ENCODE measurements around the gene GABBR2.

GABBR2 gene

DNA sequence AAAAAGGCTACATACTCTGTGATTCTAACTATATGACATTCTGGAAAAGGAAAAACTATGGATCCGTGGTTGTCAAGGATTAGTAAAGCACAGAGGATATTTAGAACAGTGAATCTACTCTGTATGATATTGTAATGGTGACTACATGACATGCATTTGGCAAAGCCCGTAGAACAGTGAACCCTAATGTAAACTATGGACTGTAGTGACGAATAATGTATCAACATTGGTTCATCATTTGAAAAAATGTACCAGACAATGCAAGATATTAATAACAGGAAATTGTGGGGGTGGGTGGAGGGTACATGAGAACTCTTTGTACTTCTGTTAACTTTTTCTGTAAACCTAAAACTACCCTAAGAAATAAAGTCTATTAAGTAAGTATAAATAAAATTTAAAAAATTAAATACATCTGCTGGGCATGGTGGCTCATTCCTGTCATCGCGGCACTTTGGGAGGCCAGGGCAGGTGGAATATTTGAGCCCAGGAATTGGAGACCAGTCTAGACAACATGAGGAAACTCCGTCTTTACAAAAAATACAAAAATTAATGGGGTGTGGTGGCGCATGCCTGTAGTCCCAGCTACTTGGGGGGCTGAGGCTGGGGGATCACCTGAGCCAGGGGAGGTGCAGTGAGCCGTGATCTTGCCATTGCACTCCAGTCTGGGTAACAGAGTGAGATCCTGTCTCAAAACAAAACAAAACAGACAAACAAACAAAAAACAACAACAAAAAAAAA lies 351.6 kb downstream of the GABBR2 start:
- no peaks in the 10 kb centered on the region for H3K9me2 ChIP-seq (replicated peaks; ENCODE audit: insufficient read depth, low read length)
- H3K27me3 ChIP-seq (replicated peaks; ENCODE audit: insufficient read depth, low read length) = no peaks in the 10 kb centered on the region
- no peak overlapping the region for H3K9ac ChIP-seq (ENCODE audit: low read length)
- no peaks in the 10 kb centered on the region for H3F3A ChIP-seq (ENCODE audit: insufficient read depth, low read length)
- H3K4me3 ChIP-seq (ENCODE audit: low read length) = no peak overlapping the region
- no peaks in the 10 kb centered on the region for H3K79me2 ChIP-seq (ENCODE audit: low read length)
- no peak overlapping the region for H3K27ac ChIP-seq (ENCODE audit: low read length)
- H4K20me1 ChIP-seq (ENCODE audit: insufficient read depth, low read length) = no peaks in the 10 kb centered on the region
- no peak for DNase-seq
- H2AFZ ChIP-seq (ENCODE audit: low read length) = no peak overlapping the region
- no peaks in the 10 kb centered on the region for H3K9me3 ChIP-seq (replicated peaks; ENCODE audit: insufficient read depth, low read length)
- TF ChIP-seq, protein P1, sequence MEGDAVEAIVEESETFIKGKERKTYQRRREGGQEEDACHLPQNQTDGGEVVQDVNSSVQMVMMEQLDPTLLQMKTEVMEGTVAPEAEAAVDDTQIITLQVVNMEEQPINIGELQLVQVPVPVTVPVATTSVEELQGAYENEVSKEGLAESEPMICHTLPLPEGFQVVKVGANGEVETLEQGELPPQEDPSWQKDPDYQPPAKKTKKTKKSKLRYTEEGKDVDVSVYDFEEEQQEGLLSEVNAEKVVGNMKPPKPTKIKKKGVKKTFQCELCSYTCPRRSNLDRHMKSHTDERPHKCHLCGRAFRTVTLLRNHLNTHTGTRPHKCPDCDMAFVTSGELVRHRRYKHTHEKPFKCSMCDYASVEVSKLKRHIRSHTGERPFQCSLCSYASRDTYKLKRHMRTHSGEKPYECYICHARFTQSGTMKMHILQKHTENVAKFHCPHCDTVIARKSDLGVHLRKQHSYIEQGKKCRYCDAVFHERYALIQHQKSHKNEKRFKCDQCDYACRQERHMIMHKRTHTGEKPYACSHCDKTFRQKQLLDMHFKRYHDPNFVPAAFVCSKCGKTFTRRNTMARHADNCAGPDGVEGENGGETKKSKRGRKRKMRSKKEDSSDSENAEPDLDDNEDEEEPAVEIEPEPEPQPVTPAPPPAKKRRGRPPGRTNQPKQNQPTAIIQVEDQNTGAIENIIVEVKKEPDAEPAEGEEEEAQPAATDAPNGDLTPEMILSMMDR (IDR thresholded peaks at IDR 0.05; ENCODE audit: low read length) = no peak
- TF ChIP-seq EZH2 (optimal IDR thresholded peaks at IDR 0.05; ENCODE audit: low read depth, low read length) (no peak), EZH2phosphoT487 (IDR thresholded peaks at IDR 0.05; ENCODE audit: low read length) (no peak)
- H3K4me1 ChIP-seq (ENCODE audit: low read length) = no peaks in the 10 kb centered on the region
- no peaks in the 10 kb centered on the region for H3K36me3 ChIP-seq (replicated peaks; ENCODE audit: insufficient read depth, low read length)
- no peak overlapping the region for H3K4me2 ChIP-seq (ENCODE audit: low read depth, low read length)

DNA sequence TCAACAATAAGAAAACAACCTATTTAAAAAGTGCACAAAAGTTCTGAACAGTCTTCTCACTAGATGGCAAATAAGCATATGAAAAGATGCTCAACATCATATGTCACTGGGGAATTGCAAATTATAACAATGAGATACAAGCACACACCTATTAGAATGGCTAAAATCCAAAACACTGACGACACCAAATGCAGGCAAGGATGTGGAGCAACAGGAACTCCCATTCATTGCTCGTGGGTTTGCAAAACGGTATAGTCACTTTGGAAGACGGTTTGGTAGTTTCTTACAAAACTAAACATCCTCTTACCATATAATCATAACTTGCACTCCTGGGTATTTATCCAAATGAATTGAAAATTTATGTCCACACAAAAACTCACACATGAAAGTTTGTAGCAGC lies 352.4 kb downstream of the GABBR2 start:
- no peak for TF ChIP-seq EZH2 (optimal IDR thresholded peaks at IDR 0.05; ENCODE audit: low read depth, low read length)
- TF ChIP-seq, protein P1 (IDR thresholded peaks at IDR 0.05; ENCODE audit: low read length) = no peak
- TF ChIP-seq EZH2phosphoT487 (IDR thresholded peaks at IDR 0.05; ENCODE audit: low read length) = no peak
- H4K20me1 ChIP-seq (ENCODE audit: insufficient read depth, low read length) = no peaks in the 10 kb centered on the region
- H3K79me2 ChIP-seq (ENCODE audit: low read length) = no peaks in the 10 kb centered on the region
- no peak overlapping the region for H2AFZ ChIP-seq (ENCODE audit: low read length)
- no peaks in the 10 kb centered on the region for H3K36me3 ChIP-seq (replicated peaks; ENCODE audit: insufficient read depth, low read length)
- H3K4me2 ChIP-seq (ENCODE audit: low read depth, low read length) = no peak overlapping the region
- DNase-seq = no peak
- no peaks in the 10 kb centered on the region for H3F3A ChIP-seq (ENCODE audit: insufficient read depth, low read length)
- H3K9me3 ChIP-seq (replicated peaks; ENCODE audit: insufficient read depth, low read length) = no peaks in the 10 kb centered on the region
- no peak overlapping the region for H3K27ac ChIP-seq (ENCODE audit: low read length)
- H3K9ac ChIP-seq (ENCODE audit: low read length) = no peak overlapping the region
- no peaks in the 10 kb centered on the region for H3K9me2 ChIP-seq (replicated peaks; ENCODE audit: insufficient read depth, low read length)
- no peaks in the 10 kb centered on the region for H3K27me3 ChIP-seq (replicated peaks; ENCODE audit: insufficient read depth, low read length)
- H3K4me1 ChIP-seq (ENCODE audit: low read length) = no peaks in the 10 kb centered on the region
- no peak overlapping the region for H3K4me3 ChIP-seq (ENCODE audit: low read length)

DNA sequence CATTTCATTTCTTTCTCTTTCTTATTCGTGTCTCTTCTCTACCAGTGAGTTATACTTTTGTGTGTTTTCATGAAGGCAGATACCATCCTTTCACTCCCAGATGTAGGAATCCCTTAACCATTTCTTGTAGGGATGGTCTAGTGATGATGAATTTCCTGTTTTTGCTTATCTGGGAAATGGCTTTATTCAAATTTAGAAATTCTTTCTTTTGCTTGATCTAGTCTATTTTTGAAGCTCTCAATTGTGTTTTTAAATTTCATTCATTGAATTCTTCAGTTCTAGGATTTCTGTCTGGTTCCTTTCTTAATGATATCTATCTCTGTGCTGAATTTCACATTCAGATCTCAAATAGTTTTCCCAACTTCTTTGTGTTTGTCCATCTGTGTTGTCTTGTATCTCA lies 357.4 kb downstream of the GABBR2 start:
- no peaks in the 10 kb centered on the region for H3K27me3 ChIP-seq (replicated peaks; ENCODE audit: insufficient read depth, low read length)
- H3K9ac ChIP-seq (ENCODE audit: low read length) = no peak overlapping the region
- H3K4me3 ChIP-seq (ENCODE audit: low read length) = no peak overlapping the region
- DNase-seq = no peak
- H4K20me1 ChIP-seq (ENCODE audit: insufficient read depth, low read length) = no peaks in the 10 kb centered on the region
- H3K9me2 ChIP-seq (replicated peaks; ENCODE audit: insufficient read depth, low read length) = no peaks in the 10 kb centered on the region
- no peaks in the 10 kb centered on the region for H3K4me1 ChIP-seq (ENCODE audit: low read length)
- no peak overlapping the region for H2AFZ ChIP-seq (ENCODE audit: low read length)
- H3K27ac ChIP-seq (ENCODE audit: low read length) = no peak overlapping the region
- no peaks in the 10 kb centered on the region for H3K9me3 ChIP-seq (replicated peaks; ENCODE audit: insufficient read depth, low read length)
- TF ChIP-seq EZH2phosphoT487 (IDR thresholded peaks at IDR 0.05; ENCODE audit: low read length) = no peak
- TF ChIP-seq EZH2 (optimal IDR thresholded peaks at IDR 0.05; ENCODE audit: low read depth, low read length) = no peak
- TF ChIP-seq, protein P1 (IDR thresholded peaks at IDR 0.05; ENCODE audit: low read length) = no peak
- H3F3A ChIP-seq (ENCODE audit: insufficient read depth, low read length) = no peaks in the 10 kb centered on the region
- H3K4me2 ChIP-seq (ENCODE audit: low read depth, low read length) = no peak overlapping the region
- no peaks in the 10 kb centered on the region for H3K79me2 ChIP-seq (ENCODE audit: low read length)
- no peaks in the 10 kb centered on the region for H3K36me3 ChIP-seq (replicated peaks; ENCODE audit: insufficient read depth, low read length)

Data from MM.1S (cell line).